Cortex of kidney (tissue), 1 donor: ENCODE results near the gene C12orf42.
"Not testable (repeated sequence)": the region's sequence is repeated elsewhere in the genome, so short reads cannot be mapped to it uniquely, and the experiment has no call there.

Experiments used
- DNase-seq: peaks from one replicate; lab custom pipeline; 2025; lab: John Stamatoyannopoulos, UW

The C12orf42 gene

DNA sequence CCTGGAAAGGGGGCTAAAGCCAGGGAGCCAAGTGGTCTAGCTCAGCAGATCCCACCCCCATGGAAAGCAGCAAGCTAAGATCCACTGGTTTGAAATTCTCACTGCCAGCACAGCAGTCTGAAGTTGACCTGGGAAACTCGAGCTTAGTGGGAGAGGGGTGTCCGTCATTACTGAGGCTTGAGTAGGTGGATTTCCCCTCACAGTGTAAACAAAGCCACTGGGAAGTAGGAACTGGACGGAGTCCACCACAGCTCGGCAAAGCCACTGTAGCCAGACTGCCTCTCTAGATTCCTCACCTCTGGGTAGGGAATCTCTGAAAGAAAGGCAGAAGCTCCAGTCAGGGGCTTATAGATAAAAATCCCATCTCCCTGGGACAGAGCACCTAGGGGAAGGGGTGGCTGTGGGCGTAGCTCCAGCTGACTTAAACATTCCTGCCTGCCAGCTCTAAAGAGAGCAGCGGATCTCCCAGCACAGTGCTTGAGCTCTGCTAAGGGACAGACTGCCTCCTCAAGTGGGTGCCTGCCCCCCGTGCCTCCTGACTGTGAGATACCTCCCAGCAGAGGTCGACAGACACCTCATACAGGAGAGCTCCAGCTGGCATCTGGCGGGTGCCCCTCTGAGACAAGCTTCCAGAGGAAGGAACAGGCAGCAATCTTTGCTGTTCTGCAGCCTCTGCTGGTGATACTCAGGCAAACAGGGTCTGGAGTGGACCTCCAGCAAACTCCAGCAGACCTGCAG, 70.8 kb downstream of the C12orf42 start:
- DNase-seq, result not testable (repeated sequence)

DNA sequence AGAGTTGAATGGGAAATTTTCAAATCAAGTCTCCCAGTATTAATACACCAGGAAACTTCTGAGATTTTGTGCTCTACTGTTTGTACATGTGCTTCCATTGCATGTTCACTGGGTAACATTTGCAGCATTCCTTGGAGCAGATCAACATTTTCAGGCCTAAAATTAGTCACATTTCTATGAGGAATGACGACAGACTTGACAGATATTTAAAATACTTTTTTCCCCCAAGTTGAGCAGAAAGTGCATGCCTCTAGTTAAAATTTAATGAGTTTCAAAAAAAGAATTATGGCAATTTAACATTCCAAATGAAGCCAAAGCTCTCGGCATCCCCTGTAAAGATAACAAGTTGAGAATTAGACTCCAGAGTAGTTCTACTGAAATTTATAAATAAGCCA, 72.3 kb downstream of the C12orf42 start:
- no peak for DNase-seq

DNA sequence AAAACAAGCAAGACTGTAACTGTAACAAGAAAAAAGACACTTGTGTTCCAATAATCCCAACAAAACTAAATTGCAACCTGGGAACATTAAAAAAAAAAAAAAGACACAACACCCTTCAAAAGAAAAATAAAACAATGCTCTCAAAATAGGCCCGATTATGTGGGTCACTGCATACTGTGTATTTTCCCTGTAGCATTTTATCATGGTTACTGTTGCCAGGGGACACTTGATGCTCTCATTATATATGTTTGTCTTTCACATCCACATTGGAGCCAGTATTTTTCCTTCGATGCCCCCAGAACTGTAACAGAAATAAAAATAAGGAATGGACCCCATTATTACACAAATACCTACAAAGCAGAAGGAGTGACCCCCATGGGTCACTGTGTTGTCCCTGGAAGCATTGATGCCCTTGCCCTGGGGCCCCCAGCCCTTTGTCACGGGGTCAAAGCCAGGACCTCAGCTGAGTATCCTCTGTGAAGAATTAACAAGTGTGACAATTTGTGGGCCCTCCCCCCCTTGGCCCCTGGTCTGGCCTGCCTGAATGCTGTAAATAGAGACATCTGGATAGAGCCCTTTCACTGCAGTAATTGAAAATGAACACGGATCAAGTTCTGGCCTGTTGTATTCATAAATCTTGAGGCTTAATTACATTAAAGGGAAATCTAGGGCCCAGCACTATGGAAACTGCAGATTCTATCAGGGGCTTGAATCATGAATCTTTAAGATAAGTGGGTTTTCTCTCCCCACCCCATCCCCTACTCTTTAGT, 72.8 kb downstream of the C12orf42 start:
- DNase-seq, result no peak

DNA sequence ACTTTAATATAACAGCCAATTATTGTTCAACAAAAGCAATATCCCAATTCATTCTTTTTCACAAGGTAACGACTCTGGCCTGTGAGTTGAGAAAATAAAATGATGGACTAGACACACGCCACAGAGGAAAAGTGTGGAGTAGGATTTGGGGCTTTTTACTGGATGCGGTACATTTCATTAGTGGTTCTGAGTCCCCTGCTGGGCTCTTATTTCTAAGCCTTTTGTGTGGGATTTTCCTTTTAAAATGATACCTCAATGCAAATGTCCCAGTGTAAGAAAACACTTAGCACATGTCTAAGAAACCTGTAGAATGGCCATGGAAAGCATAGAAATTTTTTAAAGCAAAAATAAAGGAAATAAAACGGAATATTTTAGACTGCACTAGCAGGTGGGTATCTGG, 73.4 kb downstream of the C12orf42 start:
- DNase-seq, result no peak

DNA sequence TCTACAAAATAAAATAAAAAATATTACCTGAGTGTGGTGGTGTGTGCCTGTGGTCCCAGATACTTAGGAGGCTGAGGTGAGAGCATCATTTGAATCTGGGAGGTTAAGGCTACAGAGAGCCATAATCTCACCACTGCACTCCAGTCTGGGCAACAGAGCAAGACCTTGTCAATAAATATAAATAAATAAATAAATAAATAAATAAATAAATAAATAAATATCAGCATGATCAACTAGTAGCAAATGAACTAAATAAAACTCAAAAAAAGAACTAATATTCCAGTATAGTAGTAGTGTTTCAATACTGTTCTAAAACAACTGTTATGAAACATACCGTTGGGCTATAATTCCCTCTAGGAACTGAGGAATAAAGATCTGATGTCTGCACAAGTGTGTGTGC, 74.4 kb downstream of the C12orf42 start:
- no peak for DNase-seq

DNA sequence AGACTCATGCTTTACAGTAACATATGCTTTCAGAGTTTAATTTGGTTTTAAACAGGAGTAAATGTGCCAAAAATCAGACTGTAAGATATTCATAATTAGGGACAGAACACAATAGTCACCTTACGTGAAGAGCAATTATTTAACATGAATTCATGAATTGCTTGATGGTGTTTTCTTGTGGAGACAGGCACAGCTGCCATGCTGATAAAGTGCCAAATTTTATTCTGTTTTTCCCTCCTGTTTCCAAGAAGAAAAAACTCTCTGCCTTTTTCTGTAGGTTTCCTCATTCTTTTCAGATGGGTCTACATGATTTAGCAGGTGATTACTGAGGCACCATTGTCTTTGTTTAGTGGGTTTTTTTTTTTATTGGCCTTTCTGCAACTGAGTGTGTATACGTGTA, 80.1 kb downstream of the C12orf42 start:
- no peak for DNase-seq

DNA sequence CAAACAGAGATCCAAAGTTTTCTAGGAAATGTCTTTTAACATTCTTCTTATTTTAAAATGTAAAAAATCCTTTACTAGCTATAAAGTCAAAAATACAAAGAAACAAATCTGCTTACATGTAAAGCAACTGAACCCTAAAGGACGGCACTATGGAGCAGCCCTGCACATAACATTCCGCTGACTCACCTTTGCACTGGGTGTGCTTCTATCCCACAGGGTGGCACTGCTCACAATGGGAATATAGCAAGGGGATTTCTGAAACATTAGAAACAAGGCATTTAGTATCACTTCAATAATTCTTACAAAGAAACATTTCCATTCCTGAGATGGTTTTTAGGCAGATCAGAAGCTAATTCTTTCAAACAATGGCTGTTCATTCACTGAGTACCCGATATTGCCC, 94.3 kb downstream of the C12orf42 start:
- DNase-seq, result no peak

DNA sequence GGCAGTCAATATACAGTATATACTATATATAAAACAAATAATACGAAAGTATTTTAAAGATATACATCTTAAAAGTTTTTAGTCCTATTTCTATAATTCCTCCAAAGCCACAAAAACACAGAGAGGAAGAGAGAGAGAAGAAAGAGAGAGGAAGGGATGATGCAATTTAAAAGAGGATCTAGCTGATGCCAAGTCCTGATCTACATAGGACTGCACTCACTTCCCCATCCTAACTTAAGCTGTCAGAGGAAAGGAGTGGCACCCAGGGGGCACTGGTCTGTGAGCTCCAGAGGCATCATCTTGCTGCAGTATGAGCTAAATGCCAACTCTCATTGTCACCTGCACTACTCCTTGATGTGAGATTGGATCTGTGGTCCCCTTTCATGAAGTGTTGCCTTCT, 95.8 kb downstream of the C12orf42 start:
- DNase-seq, result no peak

DNA sequence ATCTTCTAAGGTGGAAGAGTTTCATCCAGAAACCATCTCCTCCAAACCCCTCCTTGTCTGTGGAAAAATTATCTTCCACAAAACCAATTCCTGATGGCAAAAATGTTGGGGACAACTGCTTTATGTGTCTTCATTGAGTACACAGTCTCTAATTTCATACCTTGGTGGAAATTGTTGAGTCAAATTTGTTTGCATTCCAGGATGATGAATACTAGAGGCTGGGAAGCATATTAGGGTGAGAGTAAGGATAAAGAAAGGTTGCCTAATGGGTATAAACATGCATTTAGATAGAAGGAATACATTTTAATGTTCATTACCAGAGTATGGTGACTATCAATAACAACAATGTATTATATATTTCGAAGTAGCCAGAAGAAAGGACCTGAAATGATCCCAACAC, 98.2 kb downstream of the C12orf42 start:
- DNase-seq, result no peak

DNA sequence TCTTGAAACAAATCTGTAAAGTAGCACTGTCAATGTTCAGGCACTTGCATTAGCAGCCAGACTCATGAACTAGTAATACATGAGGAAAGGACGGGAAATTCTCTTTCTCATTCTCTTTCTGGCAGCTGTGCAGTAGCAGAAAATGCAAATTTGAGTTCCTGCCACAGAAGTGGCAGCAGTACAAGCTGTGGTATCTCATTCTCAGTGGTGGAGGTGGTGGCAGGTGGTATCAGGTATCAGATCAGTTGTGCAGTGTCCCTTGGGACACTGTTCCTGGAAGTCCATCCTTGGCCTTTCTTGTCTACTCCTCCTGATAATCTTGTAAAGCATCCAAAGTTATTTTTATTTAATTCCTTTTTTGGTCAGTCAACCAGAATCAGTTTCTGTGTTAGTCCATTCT, 103.0 kb downstream of the C12orf42 start:
- no peak for DNase-seq

DNA sequence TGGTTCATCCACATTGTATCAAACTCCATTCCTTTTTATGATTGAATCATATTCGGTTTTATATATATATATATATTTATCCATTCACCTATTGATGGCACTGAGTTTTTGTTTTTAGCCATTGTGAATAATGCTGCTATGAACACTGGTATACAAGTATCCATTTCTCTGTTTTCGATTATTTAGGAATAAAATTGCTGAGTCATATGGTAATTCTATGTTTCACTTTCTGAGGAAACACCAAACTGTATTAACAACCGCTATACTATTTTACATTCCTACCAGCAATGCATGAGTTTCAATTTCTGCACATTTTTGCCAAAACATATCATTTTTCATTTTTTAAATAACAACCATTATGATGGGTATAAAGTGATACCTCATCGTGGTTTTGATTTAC, 104.7 kb downstream of the C12orf42 start:
- DNase-seq, result no peak

DNA sequence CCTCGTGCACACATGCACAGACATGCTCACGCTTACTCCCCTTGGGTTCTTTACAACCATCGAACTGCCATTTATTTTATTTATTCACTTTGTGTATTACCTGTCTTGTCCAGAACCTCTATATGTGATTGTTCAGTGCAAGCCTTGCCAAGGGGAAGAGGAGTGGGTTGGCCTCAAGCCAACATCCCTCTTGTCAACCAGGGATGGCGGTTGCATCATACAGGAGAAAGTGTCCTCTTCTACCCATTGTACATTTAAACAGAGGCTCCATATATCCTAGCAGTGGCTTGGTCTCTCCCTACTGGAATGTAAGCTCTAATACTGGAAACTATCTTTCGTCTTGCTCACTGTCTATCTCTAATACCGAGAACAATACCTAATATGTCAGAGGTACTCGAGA, 108.4 kb downstream of the C12orf42 start:
- no peak for DNase-seq

DNA sequence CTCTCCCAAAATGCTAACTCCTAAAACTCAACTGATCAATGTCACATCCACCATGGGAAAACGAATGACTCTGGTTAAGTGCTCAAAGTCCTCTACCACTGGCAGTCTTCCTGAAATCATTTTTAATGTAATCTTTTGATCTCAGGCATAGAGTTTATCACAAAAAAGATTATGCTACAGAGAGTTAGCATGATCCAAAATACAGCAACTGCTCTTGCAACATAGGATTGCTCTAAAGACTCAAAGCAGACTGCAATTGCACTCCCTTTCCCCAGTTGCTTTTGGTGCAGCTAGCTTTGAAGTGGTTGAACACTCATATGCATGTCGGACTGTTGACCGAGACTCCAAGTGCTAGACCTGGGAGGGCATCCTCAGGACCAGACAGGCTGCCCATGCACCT, 109.3 kb downstream of the C12orf42 start:
- DNase-seq, result no peak

DNA sequence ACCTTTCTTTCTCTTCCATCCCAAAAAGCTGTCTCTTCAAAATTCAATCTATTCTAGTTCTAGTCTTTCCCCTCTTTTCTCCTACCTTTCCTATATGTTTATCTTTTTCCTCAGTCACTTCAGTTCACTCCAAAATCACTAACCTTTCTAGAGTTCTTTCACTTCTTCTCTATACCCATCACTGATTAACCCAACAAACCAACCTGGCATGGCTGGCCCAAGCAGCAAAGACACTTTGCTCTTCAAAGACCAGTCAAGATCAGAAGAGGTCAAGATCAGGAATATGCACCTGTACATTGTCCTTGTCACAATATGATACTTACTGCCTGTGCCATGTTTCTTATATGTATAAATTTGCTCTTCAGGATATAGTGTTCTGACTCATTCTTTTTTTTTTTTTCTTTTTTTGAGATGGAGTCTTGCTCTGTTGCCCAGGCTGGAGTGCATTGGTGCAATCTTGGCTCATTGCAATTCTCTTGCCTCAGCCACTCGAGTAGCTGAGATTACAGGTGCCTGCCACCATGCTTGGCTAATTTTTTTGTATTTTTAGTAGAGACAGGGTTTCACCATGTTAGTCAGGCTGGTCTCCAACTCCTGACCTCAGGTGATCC, 112.9 kb downstream of the C12orf42 start:
- no peak for DNase-seq

DNA sequence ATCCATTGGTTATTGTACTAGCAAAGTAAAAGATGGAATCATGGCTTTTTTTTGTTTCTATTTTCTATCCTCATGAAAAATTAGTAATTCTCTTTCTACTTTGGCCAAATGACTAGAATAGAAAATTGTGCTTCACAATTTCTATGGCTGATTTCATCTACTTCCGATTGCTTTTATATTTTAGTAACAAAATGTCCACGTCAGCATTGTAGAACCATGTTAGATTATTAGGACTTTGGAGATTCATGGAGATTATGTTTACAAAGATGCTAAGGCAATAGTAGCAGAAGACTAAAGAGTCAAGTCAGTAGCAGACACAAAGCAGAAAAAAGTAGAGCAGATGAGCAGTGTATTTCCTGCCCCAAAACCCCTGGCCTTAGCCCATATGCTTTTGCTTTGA, 113.6 kb downstream of the C12orf42 start:
- no peak for DNase-seq

DNA sequence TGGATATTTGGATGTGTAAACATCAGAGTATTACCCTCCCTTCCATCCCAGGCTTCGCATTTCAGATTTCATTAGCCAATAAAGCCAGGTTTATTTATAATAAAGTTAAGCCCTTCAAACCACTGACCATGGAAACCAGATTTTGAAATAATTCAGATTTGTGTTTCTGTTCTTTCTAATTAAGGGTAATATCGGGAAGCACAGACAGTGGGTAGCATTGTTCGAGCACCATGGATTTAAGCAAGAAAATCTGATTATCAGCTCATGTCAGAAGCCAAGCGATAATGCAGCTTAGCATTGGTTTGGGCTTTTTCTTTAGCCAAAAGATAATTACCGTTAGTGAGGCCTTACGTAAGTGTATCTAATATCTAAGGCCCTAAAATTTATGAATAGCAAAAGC, 116.1 kb downstream of the C12orf42 start:
- no peak for DNase-seq

DNA sequence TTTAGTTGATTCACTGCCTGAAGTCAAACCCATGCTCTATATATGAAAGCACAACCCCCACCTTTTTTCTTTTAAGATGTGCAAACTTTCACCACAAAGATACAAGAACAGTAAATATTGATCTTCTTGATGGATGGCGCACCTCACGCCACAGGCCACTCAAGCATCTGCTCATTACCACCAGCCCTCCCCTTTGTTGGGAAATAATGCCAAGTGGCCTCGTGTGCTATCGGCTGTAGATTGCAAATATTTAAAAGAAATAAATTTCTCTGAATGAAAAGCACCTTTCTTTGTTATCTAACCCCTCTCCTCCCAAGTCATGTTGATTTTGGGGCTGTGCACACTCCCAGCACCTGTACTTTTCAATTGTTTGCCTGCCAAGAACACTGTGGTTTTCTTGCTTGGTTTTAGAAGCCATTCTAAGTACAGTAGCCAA, 122.7 kb downstream of the C12orf42 start:
- DNase-seq, result no peak

DNA sequence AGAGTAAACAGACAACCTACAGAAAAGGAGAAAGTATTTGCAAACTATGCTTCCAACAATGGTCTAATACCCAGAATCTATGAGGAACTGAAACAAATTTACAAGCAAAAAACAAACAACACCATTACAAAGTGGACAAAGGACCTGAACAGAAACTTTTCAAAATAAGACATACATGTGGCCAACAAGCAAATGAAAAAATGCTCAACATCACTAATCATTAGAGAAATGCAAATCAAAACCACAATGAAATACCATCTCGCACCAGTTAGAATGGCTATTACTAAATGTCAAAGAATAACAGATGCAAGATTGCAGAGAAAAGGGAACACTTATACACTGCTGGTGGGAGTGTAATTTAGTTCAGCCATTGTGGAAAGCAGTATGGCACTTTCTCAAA, 125.8 kb downstream of the C12orf42 start:
- no peak for DNase-seq

DNA sequence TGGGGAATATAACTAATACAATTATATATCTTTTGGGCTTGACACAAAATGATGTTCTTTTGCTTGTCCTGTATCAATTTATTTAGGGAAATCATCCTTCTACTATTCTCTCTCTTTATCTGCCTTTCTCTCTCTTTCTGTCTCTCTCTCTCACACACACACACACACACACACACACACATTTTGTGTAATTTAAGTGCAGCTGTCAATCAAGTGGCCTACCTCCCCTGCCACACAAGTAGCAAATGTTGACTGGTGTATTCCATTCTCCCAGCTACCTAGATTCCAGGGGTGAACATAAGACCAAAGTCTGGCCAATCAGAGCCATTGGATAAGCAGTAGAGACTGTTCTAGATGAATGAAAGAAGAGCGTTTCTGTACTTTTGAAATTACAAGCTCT, 127.6 kb downstream of the C12orf42 start:
- DNase-seq, result no peak

DNA sequence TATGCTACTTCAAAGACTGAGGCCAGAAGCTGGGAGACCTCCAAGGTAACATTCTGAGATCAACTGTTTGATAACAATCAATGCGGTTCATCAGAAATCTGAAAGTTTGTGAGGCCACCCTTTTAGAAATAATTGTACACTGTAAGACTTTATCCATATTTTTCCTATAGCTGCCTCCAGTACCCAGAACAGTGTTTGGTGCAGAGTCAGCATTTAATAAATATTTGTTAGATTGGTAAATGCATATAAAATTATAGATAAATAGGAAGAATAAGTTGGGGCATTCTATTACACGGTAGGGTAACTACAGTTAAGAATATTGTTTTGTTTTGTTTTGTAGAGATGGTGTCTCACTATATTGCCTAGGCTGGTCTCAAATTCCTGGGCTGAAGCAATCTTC, 141.4 kb downstream of the C12orf42 start:
- DNase-seq, result no peak

DNA sequence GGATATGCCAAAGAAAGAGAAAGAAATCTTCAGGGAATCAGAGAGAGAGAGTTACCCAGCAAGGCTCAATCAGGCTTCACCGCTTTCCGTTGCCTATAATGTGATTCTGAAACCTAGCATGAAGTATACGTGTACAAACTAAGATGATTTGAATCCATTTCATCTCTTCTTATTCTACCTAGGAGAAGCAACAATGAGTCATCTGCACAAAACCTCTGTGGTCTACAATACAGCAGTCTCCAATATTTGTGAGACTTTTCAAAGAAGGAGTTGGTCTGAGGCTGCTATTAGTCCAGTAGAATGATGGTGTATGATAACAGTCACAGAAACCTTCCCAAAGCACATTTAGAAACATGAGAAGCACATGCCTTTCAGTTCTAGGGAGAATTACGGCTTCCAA, 141.9 kb downstream of the C12orf42 start:
- DNase-seq, result no peak

DNA sequence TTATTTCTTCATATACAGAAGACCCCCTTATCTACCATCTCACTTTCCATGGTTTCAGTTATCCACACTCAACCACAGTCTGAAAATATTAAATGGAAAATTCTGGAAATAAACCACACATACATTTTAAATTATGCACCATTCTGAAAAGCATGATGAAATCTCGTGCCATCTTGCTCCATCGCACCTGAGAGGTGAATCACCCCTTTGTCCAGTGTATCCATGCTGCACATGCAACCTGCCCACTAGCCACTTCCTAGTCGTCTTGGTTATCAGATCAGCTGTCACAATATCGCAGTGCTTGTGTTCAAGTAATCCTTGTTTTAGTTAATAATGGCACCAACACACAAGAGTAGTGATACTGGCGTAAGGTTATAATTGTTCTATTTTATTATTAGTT, 145.7 kb downstream of the C12orf42 start:
- DNase-seq, result no peak

DNA sequence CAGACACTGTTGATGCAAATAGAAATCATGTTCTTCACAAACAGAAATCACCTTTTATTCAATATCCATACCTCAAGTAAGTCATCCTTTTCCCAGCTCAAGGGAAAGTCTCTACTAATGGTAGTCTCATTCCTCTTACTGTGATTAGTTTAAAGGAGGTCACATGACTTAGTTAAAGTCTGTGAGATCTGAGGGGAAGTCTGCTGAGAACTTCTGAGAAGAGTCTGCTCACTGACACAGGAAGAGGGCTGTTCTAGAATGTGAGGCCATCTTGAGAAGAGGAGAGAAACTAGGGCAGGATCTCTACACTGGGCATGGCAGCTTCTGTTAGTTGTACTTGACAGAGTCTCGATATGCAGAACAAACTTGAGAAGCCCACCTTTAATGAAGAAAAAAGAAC, 146.8 kb downstream of the C12orf42 start:
- no peak for DNase-seq
